Astrocyte (in vitro differentiated cells and primary cell): Measurements from ENCODE around the gene BCKDHB. TPM values are rescaled to one million over a fixed set of nuclear protein-coding genes. Genes with fewer than 3 reads are reported as not detected.

Source experiments
- DNase-seq: peaks from one replicate; pipeline ENCODE4 v3.0.0-alpha.2; 2010; ENCODE audit warnings: low read depth
- FAIRE-seq: peaks from 2 replicates; lab custom pipeline; 2011; peaks lifted over from hg19 to GRCh38; lab: Jason Lieb, UNC
- H2AFZ ChIP-seq: 2 replicates; pipeline ENCODE4 v1.6.0; 2012; ENCODE audit warnings: low read depth, low read length, inconsistent platforms
- H3K27ac ChIP-seq: 2 replicates; pipeline ENCODE4 v1.5.1; 2011; ENCODE audit warnings: low read depth, low read length, inconsistent platforms
- H3K27me3 ChIP-seq: 2 replicates; pipeline ENCODE4 v1.6.0; 2011; ENCODE audit warnings: low read length, inconsistent platforms; ENCODE audit not compliant: insufficient read depth
- H3K36me3 ChIP-seq: 2 replicates; pipeline ENCODE4 v1.5.1; 2011; ENCODE audit warnings: low read length, inconsistent platforms; ENCODE audit not compliant: insufficient read depth
- H3K4me1 ChIP-seq: 2 replicates; pipeline ENCODE4 v1.5.1; 2011; ENCODE audit warnings: low read length, inconsistent platforms; ENCODE audit not compliant: insufficient read depth
- H3K4me2 ChIP-seq: 2 replicates; pipeline ENCODE4 v1.6.0; 2012; ENCODE audit warnings: low read length, inconsistent platforms
- H3K4me3 ChIP-seq: 2 replicates; pipeline ENCODE4 v1.5.1; 2011; ENCODE audit warnings: low read depth, mild to moderate bottlenecking, low read length, inconsistent platforms; ENCODE audit not compliant: insufficient read depth
- H3K79me2 ChIP-seq: 2 replicates; pipeline ENCODE4 v1.6.0; 2012; ENCODE audit warnings: mild to moderate bottlenecking, low read length, inconsistent platforms; ENCODE audit not compliant: insufficient read depth
- H3K9ac ChIP-seq: 2 replicates; pipeline ENCODE4 v1.6.0; 2012; ENCODE audit warnings: mild to moderate bottlenecking, low read length, inconsistent platforms
- H3K9me3 ChIP-seq: 2 replicates; pipeline ENCODE4 v1.5.1; 2012; ENCODE audit warnings: low read depth, mild to moderate bottlenecking, low read length, inconsistent platforms; ENCODE audit not compliant: insufficient read depth
- H4K20me1 ChIP-seq: 2 replicates; pipeline ENCODE4 v1.6.0; 2012; ENCODE audit warnings: low read length, inconsistent platforms; ENCODE audit not compliant: insufficient read depth
- H3K27ac Mint-ChIP-seq: one replicate; pipeline ENCODE4 v1.8.0; 2021; ENCODE audit warnings: mild to moderate bottlenecking, mixed read lengths; ENCODE audit not compliant: unreplicated experiment
- H3K27me3 Mint-ChIP-seq: one replicate; pipeline ENCODE4 v1.8.0; 2021; ENCODE audit warnings: low read depth, mixed read lengths; ENCODE audit not compliant: unreplicated experiment
- H3K36me3 Mint-ChIP-seq: one replicate; pipeline ENCODE4 v1.8.0; 2021; ENCODE audit warnings: low read depth, mixed read lengths; ENCODE audit not compliant: unreplicated experiment
- H3K4me1 Mint-ChIP-seq: one replicate; pipeline ENCODE4 v1.8.0; 2021; ENCODE audit warnings: low read depth, mixed read lengths; ENCODE audit not compliant: unreplicated experiment
- H3K4me3 Mint-ChIP-seq: one replicate; pipeline ENCODE4 v1.8.0; 2021; ENCODE audit warnings: mild to moderate bottlenecking, moderate library complexity, mixed read lengths; ENCODE audit not compliant: unreplicated experiment
- H3K9me3 Mint-ChIP-seq: one replicate; pipeline ENCODE4 v1.8.0; 2021; ENCODE audit warnings: mild to moderate bottlenecking, mixed read lengths; ENCODE audit not compliant: unreplicated experiment
- EZH2 ChIP-seq: IDR thresholded peaks from 2 replicates; pipeline ENCODE4 v1.6.1; 2012; ENCODE audit warnings: mild to moderate bottlenecking, low read length, inconsistent platforms; ENCODE audit not compliant: insufficient read depth
- total RNA-seq: library from RNA; stranded (reverse); gene quantifications from 2 replicates; pipeline ENCODE4 v1.2.1, GENCODE V29; 2021
- TF ChIP-seq, protein P1 (sequence below): IDR thresholded peaks from 2 replicates; pipeline ENCODE4 v1.5.1; 2011; ENCODE audit warnings: low read depth, mild to moderate bottlenecking, inconsistent platforms, low read length, moderate library complexity; ENCODE audit not compliant: insufficient read depth

Gene BCKDHB
- total RNA-seq, 1 donor from 2014 or later, result 18.4 TPM

DNA sequence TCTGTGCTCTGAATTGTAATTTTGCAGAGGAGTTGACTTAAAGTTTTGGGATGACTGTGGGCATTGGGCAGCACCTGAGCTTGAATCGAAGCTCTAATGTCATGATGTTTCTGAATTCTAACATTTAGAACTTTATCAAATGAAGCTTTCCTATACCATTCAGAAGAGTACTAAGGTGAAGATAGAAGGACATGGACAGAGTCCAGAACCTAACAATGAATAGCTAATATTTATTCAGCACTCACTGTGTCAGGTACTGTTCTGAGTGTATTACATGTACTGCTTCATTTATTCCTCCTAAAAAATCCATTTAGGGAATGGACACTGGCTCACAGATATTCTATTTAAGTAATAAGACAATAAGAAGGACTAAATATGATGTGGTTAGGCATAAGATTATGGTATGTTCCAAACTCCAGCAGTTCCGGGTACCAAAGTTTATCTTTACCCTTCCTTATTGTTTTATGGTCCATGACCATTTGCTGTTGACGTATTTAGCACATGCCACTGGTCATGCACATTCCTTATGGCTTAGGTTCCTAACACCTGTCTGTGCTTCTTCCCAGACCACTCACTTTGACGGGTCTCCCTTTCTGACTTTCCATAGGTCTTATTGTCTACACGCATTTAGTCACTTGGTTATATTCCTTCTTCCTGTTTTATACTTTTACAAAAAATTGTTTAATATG, 20.3 kb downstream of the BCKDHB start:
- no peak for TF ChIP-seq EZH2
- TF ChIP-seq, protein P1, sequence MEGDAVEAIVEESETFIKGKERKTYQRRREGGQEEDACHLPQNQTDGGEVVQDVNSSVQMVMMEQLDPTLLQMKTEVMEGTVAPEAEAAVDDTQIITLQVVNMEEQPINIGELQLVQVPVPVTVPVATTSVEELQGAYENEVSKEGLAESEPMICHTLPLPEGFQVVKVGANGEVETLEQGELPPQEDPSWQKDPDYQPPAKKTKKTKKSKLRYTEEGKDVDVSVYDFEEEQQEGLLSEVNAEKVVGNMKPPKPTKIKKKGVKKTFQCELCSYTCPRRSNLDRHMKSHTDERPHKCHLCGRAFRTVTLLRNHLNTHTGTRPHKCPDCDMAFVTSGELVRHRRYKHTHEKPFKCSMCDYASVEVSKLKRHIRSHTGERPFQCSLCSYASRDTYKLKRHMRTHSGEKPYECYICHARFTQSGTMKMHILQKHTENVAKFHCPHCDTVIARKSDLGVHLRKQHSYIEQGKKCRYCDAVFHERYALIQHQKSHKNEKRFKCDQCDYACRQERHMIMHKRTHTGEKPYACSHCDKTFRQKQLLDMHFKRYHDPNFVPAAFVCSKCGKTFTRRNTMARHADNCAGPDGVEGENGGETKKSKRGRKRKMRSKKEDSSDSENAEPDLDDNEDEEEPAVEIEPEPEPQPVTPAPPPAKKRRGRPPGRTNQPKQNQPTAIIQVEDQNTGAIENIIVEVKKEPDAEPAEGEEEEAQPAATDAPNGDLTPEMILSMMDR, result no peak

DNA sequence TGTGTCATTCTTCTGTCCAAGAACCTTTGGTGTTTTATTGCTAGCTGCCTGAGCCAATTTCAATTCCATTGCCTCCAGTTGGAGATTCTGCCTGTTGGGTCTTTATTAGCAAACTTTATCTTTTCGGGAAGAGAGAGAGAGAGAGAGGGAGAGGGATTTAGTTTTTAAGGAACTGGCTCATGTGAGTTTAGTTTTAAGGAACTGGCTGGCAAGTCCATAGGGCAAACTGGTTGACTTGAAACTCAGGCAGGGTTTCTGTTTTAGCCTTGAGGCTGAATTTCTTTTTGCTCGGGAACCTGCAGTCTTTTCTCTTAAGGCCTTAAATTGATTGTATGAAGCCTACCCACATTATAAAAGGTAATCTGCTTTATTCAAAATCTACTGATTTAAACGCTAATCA, 23.0 kb downstream of the BCKDHB start:
- H3K27me3 Mint-ChIP-seq, result no peaks in the 10 kb centered on the region
- peaks cover 40% of the 10 kb centered on the region for H3K4me1 Mint-ChIP-seq
- no peak overlapping the region for H3K4me3 ChIP-seq
- FAIRE-seq (no peak), DNase-seq (no peak)
- no peak overlapping the region for H3K4me3 Mint-ChIP-seq
- H3K79me2 ChIP-seq, result no peaks in the 10 kb centered on the region
- TF ChIP-seq EZH2, result no peak
- TF ChIP-seq, protein P1, result no peak
- no peaks in the 10 kb centered on the region for H3K36me3 ChIP-seq
- no peaks in the 10 kb centered on the region for H3K9me3 Mint-ChIP-seq
- peak overlapping the region; percentile 48 for H3K27ac Mint-ChIP-seq
- peaks cover 4% of the 10 kb centered on the region for H3K4me1 ChIP-seq
- H3K4me2 ChIP-seq, result no peak overlapping the region
- H3K9me3 ChIP-seq, result no peaks in the 10 kb centered on the region
- H3K36me3 Mint-ChIP-seq, result peaks cover 3% of the 10 kb centered on the region
- H3K27me3 ChIP-seq, result no peaks in the 10 kb centered on the region
- no peaks in the 10 kb centered on the region for H4K20me1 ChIP-seq
- no peak overlapping the region for H3K9ac ChIP-seq
- no peak overlapping the region for H3K27ac ChIP-seq
- H2AFZ ChIP-seq, result no peak overlapping the region

More for the DNA sequence above, 20.3 kb downstream of the BCKDHB start:
- Histone ChIP-seq H3K4me3 (no peak overlapping the region), H3K27ac (no peak overlapping the region), H3K4me1 (peaks cover 4% of the 10 kb centered on the region), H3K9me3 (no peaks in the 10 kb centered on the region), H3K4me2 (no peak overlapping the region), H3K79me2 (no peaks in the 10 kb centered on the region), H3K9ac (no peak overlapping the region), H3K36me3 (no peaks in the 10 kb centered on the region), H4K20me1 (no peaks in the 10 kb centered on the region), H2AFZ (no peak overlapping the region), H3K27me3 (no peaks in the 10 kb centered on the region)
- DNase-seq (no peak), FAIRE-seq (peak; percentile 23)
- Mint-ChIP-seq H3K36me3 (peaks cover 10% of the 10 kb centered on the region), H3K4me1 (peaks cover 37% of the 10 kb centered on the region), H3K4me3 (no peak overlapping the region), H3K27ac (no peak overlapping the region), H3K27me3 (no peaks in the 10 kb centered on the region), H3K9me3 (peaks cover 6% of the 10 kb centered on the region)

DNA sequence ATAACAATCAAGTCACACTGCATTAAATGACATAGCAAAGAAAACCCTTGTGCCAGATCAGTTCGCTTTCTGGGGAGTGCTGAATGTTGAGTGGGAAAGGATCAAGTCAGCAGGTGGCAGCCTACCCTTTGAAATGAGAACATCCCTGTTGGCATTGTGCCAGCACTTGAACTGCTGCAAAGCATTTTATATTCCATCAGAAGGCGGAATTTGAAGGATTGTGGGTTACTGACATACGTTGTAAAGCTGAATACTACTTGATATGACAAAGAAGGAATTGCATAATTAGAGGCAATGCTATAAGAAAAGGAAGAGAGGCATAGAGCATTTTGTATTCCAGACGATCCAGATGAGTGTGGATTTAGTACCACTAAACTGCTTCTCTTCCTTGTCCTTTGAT, 26.5 kb downstream of the BCKDHB start:
- Mint-ChIP-seq H3K27ac (no peak overlapping the region), H3K9me3 (no peaks in the 10 kb centered on the region), H3K4me3 (no peak overlapping the region), H3K27me3 (no peaks in the 10 kb centered on the region), H3K36me3 (no peaks in the 10 kb centered on the region), H3K4me1 (peaks cover 31% of the 10 kb centered on the region)
- Histone ChIP-seq H3K27ac (no peak overlapping the region), H3K9ac (no peak overlapping the region), H3K36me3 (no peaks in the 10 kb centered on the region), H3K4me3 (no peak overlapping the region), H3K27me3 (no peaks in the 10 kb centered on the region), H2AFZ (no peak overlapping the region), H3K9me3 (no peaks in the 10 kb centered on the region), H3K4me1 (peaks cover 4% of the 10 kb centered on the region), H3K4me2 (no peak overlapping the region), H4K20me1 (no peaks in the 10 kb centered on the region), H3K79me2 (no peaks in the 10 kb centered on the region)
- FAIRE-seq (peak; percentile 84), DNase-seq (peak; percentile 50)
- no peak for TF ChIP-seq EZH2
- TF ChIP-seq, protein P1, result peak; percentile 46
